Kidney (tissue), 14 donors: ENCODE data around the gene ZNF18. TPM values are rescaled to one million over a fixed set of nuclear protein-coding genes. Genes with fewer than 3 reads are reported as not detected.
"Not testable (repeated sequence)": the region's sequence is repeated elsewhere in the genome, so short reads cannot be mapped to it uniquely, and the experiment has no call there.

Experiments used
- DNase-seq, 5 donors: peaks; one replicate each; pipeline ENCODE4 v3.0.0-alpha.2; 2013 to 2020
- FAIRE-seq: peaks from 2 replicates; lab custom pipeline; 2012; peaks lifted over from hg19 to GRCh38; lab: Jason Lieb, UNC
- H3K27ac ChIP-seq, 2 donors: one replicate each; pipeline ENCODE4 v1.7.0; 2013; ENCODE audit warnings: low read depth in 2 of 2, low read length in 2 of 2, inconsistent platforms in 1 of 2
- H3K27me3 ChIP-seq: one replicate; pipeline ENCODE4 v1.7.1; 2013; ENCODE audit warnings: low read length, inconsistent platforms; ENCODE audit not compliant: control insufficient read depth, insufficient read depth
- H3K36me3 ChIP-seq, 3 donors: one replicate each; pipeline versions ENCODE4 v1.7.0 to v1.7.1; 2013; ENCODE audit warnings: low read length in 3 of 3, control low read depth in 1 of 3, inconsistent platforms in 1 of 3; ENCODE audit not compliant: insufficient read depth in 3 of 3, control insufficient read depth in 2 of 3
- H3K4me1 ChIP-seq, 3 donors: one replicate each; pipeline versions ENCODE4 v1.7.0 to v1.7.1; 2013; ENCODE audit warnings: low read length in 3 of 3, inconsistent platforms in 1 of 3, low read depth in 1 of 3; ENCODE audit not compliant: control insufficient read depth in 2 of 3, insufficient read depth in 2 of 3
- H3K4me3 ChIP-seq, 3 donors: one replicate each; pipeline versions ENCODE4 v1.7.0 to v1.8.1; 2013; ENCODE audit warnings: low read length in 3 of 3, control low read depth in 1 of 3, inconsistent platforms in 1 of 3
- H3K9ac ChIP-seq, 3 donors: one replicate each; pipeline versions ENCODE4 v1.7.0 to v1.7.1; 2013; ENCODE audit warnings: low read length in 3 of 3, control low read depth in 1 of 3, inconsistent platforms in 1 of 3
- H3K9me3 ChIP-seq, 3 donors: one replicate each; pipeline versions ENCODE4 v1.7.0 to v1.7.1; 2013; ENCODE audit warnings: low read length in 3 of 3, control low read depth in 1 of 3, inconsistent platforms in 1 of 3; ENCODE audit not compliant: control insufficient read depth in 2 of 3, insufficient read depth in 1 of 3
- CTCF ChIP-seq: IDR thresholded peaks from 3 replicates; pipeline ENCODE4 v1.5.1; 2012; ENCODE audit warnings: mild to moderate bottlenecking, moderate library complexity, borderline replicate concordance; ENCODE audit not compliant: insufficient read depth; ENCODE audit errors: extremely low read depth
- intact Hi-C: fragments of 100-400 bp; cut with DNase I; formaldehyde crosslinking; loops from one replicate; pipeline ENCODE4 v1.11.1; 2022
- polyA plus RNA-seq: library from polyadenylated mRNA; stranded (reverse); fragments of 350-450 nt; fragmentation: Illumina TruSeq; extraction: RNeasy Lipid Tissue Mini Kit (QIAGEN cat#74804); gene quantifications from one replicate; pipeline ENCODE4 v1.2.3, GENCODE V29; 2014; ENCODE audit warnings: low read depth, low replicate concordance; ENCODE audit not compliant: insufficient read depth
- total RNA-seq: library from RNA; stranded (reverse); fragmentation: NEBNext Ultra II Directional; extraction: Animal tissue kit (Norgen Biotek cat#: 25700); gene quantifications from one replicate; pipeline ENCODE4 v1.2.1, GENCODE V29; 2021
- donor health status: control.
- donor health status: control.
- donor health status: control.
- donor health status: control.
- donor health status: control.
- donor health status: DM: yes; HTN: yes; CAD: no.
- donor health status: Normal renal cell carcinoma (clear cell type).

ZNF18 gene
- total and polyA plus RNA-seq, 2 donors from 2014 or later = 5.1 to 8.2 TPM

GRCh38 chr17:11979795-11980194 is 17.5 kb downstream of the ZNF18 start:
- FAIRE-seq = no peak

GRCh38 chr17:11972741-11973140 is 24.5 kb downstream of the ZNF18 start:
- H3K9me3 ChIP-seq, H3K27ac ChIP-seq, H3K4me1 ChIP-seq, H3K4me3 ChIP-seq, H3K9ac ChIP-seq, H3K36me3 ChIP-seq, FAIRE-seq, H3K27me3 ChIP-seq, intact Hi-C loops, DNase-seq: not testable (repeated sequence)

More at GRCh38 chr17:11979795-11980194, 17.5 kb downstream of the ZNF18 start:
- H3K9me3 ChIP-seq = no peaks in the 10 kb centered on the region
- no peak for TF ChIP-seq CTCF
- H3K4me3 ChIP-seq = no peak overlapping the region
- no peak for DNase-seq
- no peaks in the 10 kb centered on the region for H3K4me1 ChIP-seq
- no peaks in the 10 kb centered on the region for H3K27me3 ChIP-seq
- H3K36me3 ChIP-seq = peaks cover 0 to 24% (median 19%) of the 10 kb centered on the region in 3 donors
- no peak overlapping the region for H3K9ac ChIP-seq
- intact Hi-C loops = no loop called here
- no peak overlapping the region for H3K27ac ChIP-seq

GRCh38 chr17:11969565-11969964 is 27.7 kb downstream of the ZNF18 start:
- no peak for TF ChIP-seq CTCF
- intact Hi-C loops = no loop called here
- no peak overlapping the region for H3K9ac ChIP-seq
- H3K27ac ChIP-seq = no peak overlapping the region
- H3K36me3 ChIP-seq = no peaks in the 10 kb centered on the region
- no peak for FAIRE-seq
- H3K4me1 ChIP-seq = no peaks in the 10 kb centered on the region
- no peaks in the 10 kb centered on the region for H3K27me3 ChIP-seq
- DNase-seq = no peak
- peaks cover 0 to 8% (median 0%) of the 10 kb centered on the region in 3 donors for H3K9me3 ChIP-seq
- no peak overlapping the region for H3K4me3 ChIP-seq

GRCh38 chr17:11954936-11955335 is 42.3 kb downstream of the ZNF18 start:
- FAIRE-seq (no peak), DNase-seq (no peak)
- intact Hi-C loops = no loop called here
- Histone ChIP-seq H3K27me3 (no peaks in the 10 kb centered on the region), H3K4me3 (no peak overlapping the region), H3K4me1 (no peaks in the 10 kb centered on the region), H3K36me3 (no peaks in the 10 kb centered on the region), H3K9me3 (peaks cover 0 to 13% (median 0%) of the 10 kb centered on the region in 3 donors), H3K9ac (no peak overlapping the region), H3K27ac (no peak overlapping the region)
- TF ChIP-seq CTCF = no peak
